Adrenal gland (tissue), 12 donors: ENCODE measurements around the gene NOC2L. TPM values are rescaled to one million over a fixed set of nuclear protein-coding genes. Genes with fewer than 3 reads are reported as not detected.

Experiments
- DNase-seq, 7 donors: peaks; one replicate each; pipeline ENCODE4 v3.0.0-alpha.2; 2019 to 2020
- H3K27ac ChIP-seq, 5 donors: fragments of 200-600 bp; sonication (generic) in 4 of 5; 1 replicate in 3 of 5; 2 replicates in 2 of 5; pipeline versions ENCODE4 v1.5.1 to v1.8.0; 2016 to 2020; ENCODE audit warnings: mild to moderate bottlenecking in 1 of 5
- H3K27me3 ChIP-seq: fragments of 200-600 bp; 2 replicates; pipeline ENCODE4 v1.8.0; 2021
- H3K36me3 ChIP-seq, 2 donors: fragments of 200-600 bp; replicated peaks in 1 of 2; 1 replicate in 1 of 2; 2 replicates in 1 of 2; pipeline versions ENCODE4 v1.5.1 to v1.8.0; 2018 to 2022
- H3K4me1 ChIP-seq, 2 donors: fragments of 200-600 bp; replicated peaks in 1 of 2; 1 replicate in 1 of 2; 2 replicates in 1 of 2; pipeline versions ENCODE4 v1.5.1 to v1.8.0; 2018 to 2021
- H3K4me3 ChIP-seq, 4 donors: fragments of 200-600 bp; sonication (generic) in 3 of 4; one replicate each; pipeline ENCODE4 v1.5.1; 2016 to 2018
- H3K9me3 ChIP-seq, 3 donors: fragments of 200-600 bp; sonication (generic) in 1 of 3; replicated peaks in 1 of 3; 1 replicate in 2 of 3; 2 replicates in 1 of 3; pipeline versions ENCODE4 v1.5.1 to v1.8.0; 2016 to 2021
- POLR2A ChIP-seq, 2 donors: fragments of 450-650 bp; IDR thresholded peaks; one replicate each; pipeline ENCODE4 v1.6.1; 2017; ENCODE audit warnings: antibody characterized with exemption in 2 of 2, mild to moderate bottlenecking in 2 of 2, moderate library complexity in 1 of 2
- WGBS, 4 donors: extraction: QIAGEN DNeasy Blood & Tissue Kit in 2 of 4; methylation state at CpG; one replicate each; pipeline versions ENCODE4 v1.1.5 to v1.1.7; 2013 to 2017; 5-methylcytosine and 5-hydroxymethylcytosine counted together
- intact Hi-C, 2 donors: fragments of 100-400 bp; cut with DNase I; formaldehyde crosslinking; loops; one replicate each; pipeline versions ENCODE4 v1.14.1 to v1.15.0; 2022 to 2023
- polyA plus RNA-seq, 3 donors: library from polyadenylated mRNA; stranded (reverse); fragments of 200-250 nt in 2 of 3; fragments of 350-450 nt in 1 of 3; fragmentation: Illumina TruSeq in 1 of 3; extraction: RNeasy Lipid Tissue Mini Kit (QIAGEN cat#74804) in 1 of 3; gene quantifications; one replicate each; pipeline ENCODE4 v1.2.3, GENCODE V29; 2013 to 2014
- total RNA-seq, 9 donors: library from RNA; depleted of rRNA in 4 of 9; stranded (reverse); fragments of >200 nt in 4 of 9; fragments of 120-200 nt in 1 of 9; fragmentation: NEBNext Ultra II Directional in 1 of 9; extraction: Animal tissue kit (Norgen Biotek cat#: 25700) in 1 of 9; gene quantifications; one replicate each; pipeline versions ENCODE4 v1.1.0 to v1.2.4, GENCODE V29; 2013 to 2023
- TF ChIP-seq, protein P1 (sequence below), 6 experiments: fragments of 450-650 bp in 4 of 6; fragments of 200-600 bp in 2 of 6; sonication (generic) in 1 of 6; IDR thresholded peaks; 1 replicate in 5 of 6; 2 replicates in 1 of 6; pipeline versions ENCODE4 v1.5.1 to v1.8.0; 2016 to 2021; ENCODE audit warnings: antibody characterized with exemption in 6 of 6, mild to moderate bottlenecking in 2 of 6, moderate library complexity in 1 of 6
- donor health status: healthy with polysubstance abuse.
- donor health status: Bipolar disorder and iron deficiency.
- donor health status: DM: yes; HTN: yes; CAD: no.
- donor health status: DM: no; HTN: no; CAD: no.
- donor health status: DM: no; HTN: no; CAD: no.
- donor health status: DM: yes; HTN: yes; CAD: no.

The NOC2L gene
- total and polyA plus RNA-seq, 12 donors = 22.4 to 97.7 (median 43.6) TPM

DNA sequence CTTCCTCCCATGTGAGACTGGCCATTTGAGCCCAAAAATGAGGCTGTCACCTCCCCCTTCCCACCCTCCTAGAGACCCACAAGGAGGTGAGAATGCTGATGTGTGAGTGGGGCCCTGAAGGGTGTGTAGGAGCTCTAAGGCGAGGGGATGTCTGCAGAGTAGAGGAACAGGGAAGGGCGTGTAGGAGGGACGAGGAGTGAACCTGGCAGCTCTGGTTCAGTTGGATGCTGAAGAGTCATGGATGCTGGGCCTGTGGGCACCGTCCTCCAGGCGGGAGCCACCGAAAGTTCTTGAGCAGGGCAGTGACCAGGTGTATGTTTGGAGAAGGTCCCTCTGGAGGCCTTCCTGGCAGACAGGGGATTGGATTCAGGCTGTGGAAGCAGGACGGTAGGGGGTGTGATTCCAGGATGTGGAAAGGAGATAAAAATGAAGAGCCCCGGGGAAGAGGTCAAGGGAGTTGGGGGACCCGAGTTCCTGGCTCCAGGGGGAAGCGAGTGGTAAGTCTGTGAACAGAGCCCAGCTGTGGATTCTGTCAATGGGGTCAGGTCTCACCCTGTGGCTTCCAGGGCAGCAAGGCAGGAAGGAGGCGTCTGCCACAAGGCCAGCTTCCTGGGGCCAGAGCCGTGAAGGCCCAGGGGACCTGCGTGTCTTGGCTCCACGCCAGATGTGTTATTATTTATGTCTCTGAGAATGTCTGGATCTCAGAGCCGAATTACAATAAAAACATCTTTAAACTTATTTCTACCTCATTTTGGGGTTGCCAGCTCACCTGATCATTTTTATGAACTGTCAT lies 27.5 kb downstream of the NOC2L start:
- DNase-seq = no peak
- Histone ChIP-seq H3K36me3 (no peaks in the 10 kb centered on the region), H3K4me1 (peaks cover 0 to 8% of the 10 kb centered on the region in 2 donors), H3K27ac (no peak overlapping the region), H3K27me3 (peaks cover 24% of the 10 kb centered on the region), H3K4me3 (no peak overlapping the region), H3K9me3 (no peaks in the 10 kb centered on the region)
- intact Hi-C loops = no loop called here
- no peak for TF ChIP-seq POLR2A (IDR thresholded peaks at IDR 0.05)
- TF ChIP-seq, protein P1, sequence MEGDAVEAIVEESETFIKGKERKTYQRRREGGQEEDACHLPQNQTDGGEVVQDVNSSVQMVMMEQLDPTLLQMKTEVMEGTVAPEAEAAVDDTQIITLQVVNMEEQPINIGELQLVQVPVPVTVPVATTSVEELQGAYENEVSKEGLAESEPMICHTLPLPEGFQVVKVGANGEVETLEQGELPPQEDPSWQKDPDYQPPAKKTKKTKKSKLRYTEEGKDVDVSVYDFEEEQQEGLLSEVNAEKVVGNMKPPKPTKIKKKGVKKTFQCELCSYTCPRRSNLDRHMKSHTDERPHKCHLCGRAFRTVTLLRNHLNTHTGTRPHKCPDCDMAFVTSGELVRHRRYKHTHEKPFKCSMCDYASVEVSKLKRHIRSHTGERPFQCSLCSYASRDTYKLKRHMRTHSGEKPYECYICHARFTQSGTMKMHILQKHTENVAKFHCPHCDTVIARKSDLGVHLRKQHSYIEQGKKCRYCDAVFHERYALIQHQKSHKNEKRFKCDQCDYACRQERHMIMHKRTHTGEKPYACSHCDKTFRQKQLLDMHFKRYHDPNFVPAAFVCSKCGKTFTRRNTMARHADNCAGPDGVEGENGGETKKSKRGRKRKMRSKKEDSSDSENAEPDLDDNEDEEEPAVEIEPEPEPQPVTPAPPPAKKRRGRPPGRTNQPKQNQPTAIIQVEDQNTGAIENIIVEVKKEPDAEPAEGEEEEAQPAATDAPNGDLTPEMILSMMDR (IDR thresholded peaks at IDR 0.05) = no peak
- 37 to 44% (median 38%) methylated on average over 15 of the region's 15 CpGs for whole genome bisulfite sequencing, 4 donors

DNA sequence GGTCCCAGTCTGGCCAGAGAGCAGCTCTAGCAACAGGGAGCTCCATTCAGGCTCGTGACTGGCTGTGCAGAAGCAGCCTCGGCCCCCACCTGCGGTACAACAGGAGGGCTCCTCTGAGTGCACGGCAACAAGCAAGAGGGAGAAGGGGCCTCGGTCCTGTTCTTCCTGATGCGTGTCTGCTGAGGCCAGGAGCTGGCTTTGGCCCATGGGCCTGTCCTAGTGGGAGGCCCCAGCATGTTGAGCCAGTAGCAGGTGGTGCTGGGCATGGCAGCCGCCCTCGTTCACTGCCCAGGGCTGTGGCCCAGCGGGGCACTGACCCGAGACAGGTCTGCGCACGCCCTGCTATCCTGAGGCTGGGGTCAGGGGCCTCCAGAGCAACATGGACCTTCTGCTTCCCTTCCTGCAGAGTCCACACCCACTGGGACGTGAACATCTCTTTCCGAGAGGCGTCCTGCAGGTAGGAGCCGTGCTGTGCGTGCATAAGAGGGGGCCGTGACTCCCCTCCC lies 28.4 kb downstream of the NOC2L start:
- H3K27me3 ChIP-seq = peaks cover 26% of the 10 kb centered on the region
- 70 to 73% (median 71%) methylated on average over 10 to 18 of the region's 18 CpGs for WGBS, 4 donors
- H3K4me3 ChIP-seq = no peak overlapping the region
- DNase-seq = no peak
- no peaks in the 10 kb centered on the region for H3K36me3 ChIP-seq
- TF ChIP-seq POLR2A (IDR thresholded peaks at IDR 0.05) = no peak
- TF ChIP-seq, protein P1 (IDR thresholded peaks at IDR 0.05) = no peak
- peaks cover 0 to 6% of the 10 kb centered on the region in 2 donors for H3K4me1 ChIP-seq
- intact Hi-C loops = no loop called here
- no peak overlapping the region for H3K27ac ChIP-seq
- H3K9me3 ChIP-seq = no peaks in the 10 kb centered on the region

DNA sequence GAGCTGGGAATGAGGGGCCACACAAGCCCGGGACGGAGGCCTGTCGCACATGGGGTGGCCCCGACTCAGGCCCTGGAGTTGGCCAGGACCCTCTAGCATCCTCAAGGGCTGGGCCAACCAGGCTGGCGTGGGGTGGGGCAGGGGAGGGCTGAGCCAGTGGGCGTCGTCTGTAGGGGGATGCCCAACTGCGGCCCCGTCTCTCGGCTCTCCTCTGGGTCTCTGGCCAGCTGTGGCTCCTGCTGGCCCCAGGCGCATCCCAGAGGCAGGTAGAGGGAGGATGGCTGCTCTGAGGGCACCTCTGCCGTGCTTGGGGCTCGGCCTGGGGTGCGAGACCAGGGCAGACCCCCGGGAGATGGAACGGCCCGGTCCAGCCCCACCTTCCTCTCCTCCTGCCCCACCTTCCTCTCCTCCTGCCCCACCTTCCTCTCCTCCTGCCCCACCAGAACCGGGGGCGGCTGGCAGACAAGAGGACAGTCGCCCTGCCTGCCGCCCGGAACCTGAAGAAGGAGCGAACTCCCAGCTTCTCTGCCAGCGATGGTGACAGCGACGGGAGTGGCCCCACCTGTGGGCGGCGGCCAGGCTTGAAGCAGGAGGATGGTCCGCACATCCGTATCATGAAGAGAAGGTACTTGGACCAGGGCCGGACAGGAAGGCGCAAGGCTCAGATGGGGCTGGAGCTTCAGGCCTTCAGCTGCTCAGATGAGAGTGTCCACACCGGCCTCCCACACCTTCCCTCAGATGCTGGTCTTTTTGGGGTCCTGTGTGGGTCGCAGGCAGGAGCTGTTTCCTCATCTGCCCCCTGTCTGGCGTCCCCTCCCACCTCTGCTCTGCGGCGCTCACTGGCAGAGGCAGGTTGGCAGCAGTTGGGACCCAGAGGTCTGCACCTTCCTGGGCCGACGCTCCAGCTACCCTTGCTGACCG lies 29.1 kb downstream of the NOC2L start:
- DNase-seq = no peak
- no peak overlapping the region for H3K27ac ChIP-seq
- no peak overlapping the region for H3K4me3 ChIP-seq
- intact Hi-C loops = no loop called here
- no peaks in the 10 kb centered on the region for H3K9me3 ChIP-seq
- H3K27me3 ChIP-seq = peaks cover 23% of the 10 kb centered on the region
- WGBS, 4 donors = 77 to 89% (median 86%) methylated on average over 5 to 40 of the region's 40 CpGs
- TF ChIP-seq, protein P1 (IDR thresholded peaks at IDR 0.05) = no peak
- H3K36me3 ChIP-seq = no peaks in the 10 kb centered on the region
- H3K4me1 ChIP-seq = no peaks in the 10 kb centered on the region
